Tibial artery (tissue), 4 donors: Measurements from ENCODE around the gene HPGDS.

Experiments used
- DNase-seq, 2 donors: peaks; one replicate each; pipeline ENCODE4 v3.0.0-alpha.2; 2019
- H3K27ac ChIP-seq, 2 donors: fragments of 200-600 bp; sonication (generic) in 1 of 2; 1 replicate in 1 of 2; 2 replicates in 1 of 2; pipeline ENCODE4 v1.5.1; 2018 to 2019; ENCODE audit warnings: mild to moderate bottlenecking in 1 of 2
- H3K27me3 ChIP-seq, 2 donors: fragments of 200-600 bp; sonication (generic) in 1 of 2; one replicate each; pipeline versions ENCODE4 v1.5.1 to v1.6.0; 2016 to 2019
- H3K36me3 ChIP-seq, 3 donors: fragments of 200-600 bp; sonication (generic) in 2 of 3; one replicate each; pipeline ENCODE4 v1.5.1; 2016 to 2019; ENCODE audit warnings: mild to moderate bottlenecking in 2 of 3
- H3K4me1 ChIP-seq, 4 donors: fragments of 200-600 bp; sonication (generic) in 2 of 4; 1 replicate in 3 of 4; 2 replicates in 1 of 4; pipeline ENCODE4 v1.5.1; 2016 to 2019
- H3K4me3 ChIP-seq, 2 donors: fragments of 200-600 bp; sonication (generic) in 1 of 2; 1 replicate in 1 of 2; 2 replicates in 1 of 2; pipeline ENCODE4 v1.5.1; 2018 to 2019; ENCODE audit warnings: mild to moderate bottlenecking in 2 of 2
- H3K9me3 ChIP-seq, 3 donors: fragments of 200-600 bp; sonication (generic) in 1 of 3; one replicate each; pipeline ENCODE4 v1.5.1; 2016 to 2019
- CTCF ChIP-seq, 2 experiments: fragments of 200-600 bp in 1 of 2; fragments of 450-650 bp in 1 of 2; IDR thresholded peaks; one replicate each; pipeline ENCODE4 v1.5.1; 2017 to 2019; ENCODE audit warnings: antibody characterized with exemption in 2 of 2, mild to moderate bottlenecking in 1 of 2, moderate library complexity in 1 of 2
- intact Hi-C: fragments of 100-400 bp; cut with DNase I; formaldehyde crosslinking; loops from one replicate; pipeline ENCODE4 v1.15.0; 2023; ENCODE audit warnings: low total_unique reads

The HPGDS gene

DNA sequence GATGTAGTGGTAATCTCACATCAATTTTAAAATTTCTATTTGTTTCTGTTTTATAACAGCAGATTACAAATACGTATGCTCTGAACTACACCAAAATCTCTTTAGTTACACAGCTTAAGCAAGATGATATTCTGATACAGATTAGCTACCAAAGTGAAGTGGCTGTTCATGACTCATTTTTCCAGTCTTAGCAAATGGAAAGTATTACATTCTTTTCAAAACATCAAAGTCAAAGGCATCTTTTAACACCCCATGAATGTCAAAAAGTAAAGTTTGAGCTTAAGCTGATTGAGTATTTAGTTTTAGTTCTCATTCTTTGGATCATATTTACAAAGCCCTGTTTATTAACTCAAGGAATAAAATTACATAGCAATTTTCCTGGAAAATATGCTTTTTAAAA is 6.6 kb upstream of the HPGDS start:
- no peaks in the 10 kb centered on the region for H3K9me3 ChIP-seq
- TF ChIP-seq CTCF (IDR thresholded peaks at IDR 0.05), result no peak
- no peaks in the 10 kb centered on the region for H3K4me1 ChIP-seq
- H3K27ac ChIP-seq, result no peak overlapping the region
- no peak for DNase-seq
- H3K4me3 ChIP-seq, result no peak overlapping the region
- H3K36me3 ChIP-seq, result no peaks in the 10 kb centered on the region
- intact Hi-C loops, result no loop called here
- no peaks in the 10 kb centered on the region for H3K27me3 ChIP-seq

GRCh38 chr4:94348666-94349065 is 6.0 kb upstream of the HPGDS start:
- no peak overlapping the region for H3K4me3 ChIP-seq
- intact Hi-C loops, result no loop called here
- H3K4me1 ChIP-seq, result no peaks in the 10 kb centered on the region
- no peak for TF ChIP-seq CTCF (IDR thresholded peaks at IDR 0.05)
- H3K36me3 ChIP-seq, result no peaks in the 10 kb centered on the region
- H3K27me3 ChIP-seq, result no peaks in the 10 kb centered on the region
- H3K27ac ChIP-seq, result no peak overlapping the region
- no peaks in the 10 kb centered on the region for H3K9me3 ChIP-seq
- DNase-seq, result no peak

DNA sequence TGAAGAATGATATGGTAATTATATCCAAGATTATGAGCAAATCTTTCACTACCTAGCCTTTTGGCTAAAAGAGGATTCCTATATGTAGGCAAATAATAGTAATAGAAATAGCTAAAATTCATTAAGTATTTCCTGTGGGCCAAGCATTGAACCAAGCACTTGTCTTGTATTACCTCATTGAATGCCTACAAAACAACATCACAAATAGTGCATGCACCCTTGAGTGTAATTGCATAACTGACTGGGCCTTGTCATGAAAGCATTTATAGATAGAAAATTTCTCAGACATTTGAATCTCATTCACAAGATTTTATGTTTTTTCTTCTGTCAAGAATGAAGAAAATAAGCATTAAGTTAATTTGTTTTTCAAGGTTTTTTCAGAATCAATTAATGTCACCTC is 3.9 kb upstream of the HPGDS start:
- intact Hi-C loops, result no loop called here

GRCh38 chr4:94345969-94346368 is 3.3 kb upstream of the HPGDS start:
- H3K36me3 ChIP-seq, result no peaks in the 10 kb centered on the region
- no peak for DNase-seq

More for the DNA sequence above, 3.9 kb upstream of the HPGDS start:
- H3K9me3 ChIP-seq, result no peaks in the 10 kb centered on the region
- no peak overlapping the region for H3K4me3 ChIP-seq
- DNase-seq, result no peak
- H3K27me3 ChIP-seq, result no peaks in the 10 kb centered on the region
- TF ChIP-seq CTCF (IDR thresholded peaks at IDR 0.05), result no peak
- H3K27ac ChIP-seq, result no peak overlapping the region
- no peaks in the 10 kb centered on the region for H3K4me1 ChIP-seq
- no peaks in the 10 kb centered on the region for H3K36me3 ChIP-seq

DNA sequence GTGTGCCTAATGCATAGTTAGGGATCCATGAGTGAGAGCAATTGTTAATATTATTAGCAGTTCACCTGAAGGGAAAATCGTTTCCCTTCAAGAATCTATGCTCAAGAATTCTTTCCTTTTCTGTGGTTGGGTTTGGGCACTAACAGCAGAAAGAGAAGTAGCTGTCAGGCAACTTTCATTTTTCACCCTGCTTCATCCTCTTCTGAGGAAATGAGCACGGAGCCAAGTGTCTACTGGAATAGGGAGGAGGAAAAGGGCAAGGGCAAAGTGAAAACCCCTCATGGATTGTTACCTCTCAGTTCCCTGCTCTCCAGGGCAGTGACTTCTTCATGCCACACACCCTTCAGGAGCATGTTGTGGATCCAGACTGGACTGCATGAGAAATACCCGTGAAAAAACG is 2.6 kb upstream of the HPGDS start:
- TF ChIP-seq CTCF (IDR thresholded peaks at IDR 0.05), result no peak

More at GRCh38 chr4:94345969-94346368, 3.3 kb upstream of the HPGDS start:
- intact Hi-C loops, result no loop called here
- H3K4me3 ChIP-seq, result no peak overlapping the region
- no peak overlapping the region for H3K27ac ChIP-seq
- TF ChIP-seq CTCF (IDR thresholded peaks at IDR 0.05), result no peak
- no peaks in the 10 kb centered on the region for H3K9me3 ChIP-seq
- H3K4me1 ChIP-seq, result no peaks in the 10 kb centered on the region
- no peaks in the 10 kb centered on the region for H3K27me3 ChIP-seq

GRCh38 chr4:94344457-94344856 is 1.8 kb upstream of the HPGDS start:
- no peak for DNase-seq
- Histone ChIP-seq H3K9me3 (no peaks in the 10 kb centered on the region), H3K27ac (no peak overlapping the region), H3K27me3 (no peaks in the 10 kb centered on the region), H3K4me1 (no peaks in the 10 kb centered on the region), H3K4me3 (no peak overlapping the region), H3K36me3 (no peaks in the 10 kb centered on the region)
- intact Hi-C loops, result no loop called here
- TF ChIP-seq CTCF (IDR thresholded peaks at IDR 0.05), result no peak

More for the DNA sequence above, 2.6 kb upstream of the HPGDS start:
- Histone ChIP-seq H3K4me3 (no peak overlapping the region), H3K9me3 (no peaks in the 10 kb centered on the region), H3K27ac (no peak overlapping the region), H3K27me3 (no peaks in the 10 kb centered on the region), H3K4me1 (no peaks in the 10 kb centered on the region), H3K36me3 (no peaks in the 10 kb centered on the region)
- intact Hi-C loops, result no loop called here
- no peak for DNase-seq
